Measurements from ENCODE around the gene CRTC1.

Gene CRTC1

DNA sequence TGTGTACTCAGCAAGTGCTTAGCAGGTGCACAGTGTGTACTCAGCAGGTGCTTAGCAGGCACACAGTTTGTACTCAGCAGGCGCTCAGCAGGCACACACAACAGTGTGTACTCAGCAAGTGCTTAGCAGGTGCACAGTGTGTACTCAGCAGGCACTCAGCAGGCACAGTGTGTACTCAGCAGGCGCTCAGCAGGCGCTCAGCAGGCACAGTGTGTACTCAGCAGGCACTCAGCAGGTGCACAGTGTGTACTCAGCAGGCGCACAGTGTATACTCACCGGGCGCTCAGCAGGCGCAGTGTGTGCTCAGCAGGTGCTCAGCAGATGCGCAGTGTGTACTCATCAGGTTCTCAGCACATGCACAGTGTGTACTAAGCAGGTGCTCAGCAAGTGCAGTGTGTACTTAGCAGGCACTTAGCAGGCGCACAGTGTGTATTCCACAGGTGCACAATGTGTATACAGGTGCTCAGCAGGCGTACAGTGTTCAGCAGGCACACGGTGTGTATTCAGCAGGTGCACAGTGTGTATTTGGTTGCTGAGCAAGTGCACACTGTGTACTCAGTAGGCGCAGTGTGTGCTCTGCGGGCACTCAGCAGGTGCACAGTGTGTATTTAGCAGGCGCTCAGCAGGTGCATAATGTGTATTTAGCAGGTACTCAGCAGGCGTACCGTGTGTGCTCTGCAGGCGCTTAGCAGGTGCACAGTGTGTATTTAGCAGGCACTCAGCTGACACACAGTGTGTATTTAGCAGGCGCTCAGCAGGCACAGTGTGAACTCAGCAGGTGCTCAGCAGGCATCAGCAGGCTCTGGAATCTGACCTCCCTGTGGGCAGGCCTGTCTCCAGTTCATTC is 15.1 kb downstream of the CRTC1 start:
- in situ Hi-C loops (cut with HindIII; ENCODE audit: low sequenced_read_pairs) = no loop called here

DNA sequence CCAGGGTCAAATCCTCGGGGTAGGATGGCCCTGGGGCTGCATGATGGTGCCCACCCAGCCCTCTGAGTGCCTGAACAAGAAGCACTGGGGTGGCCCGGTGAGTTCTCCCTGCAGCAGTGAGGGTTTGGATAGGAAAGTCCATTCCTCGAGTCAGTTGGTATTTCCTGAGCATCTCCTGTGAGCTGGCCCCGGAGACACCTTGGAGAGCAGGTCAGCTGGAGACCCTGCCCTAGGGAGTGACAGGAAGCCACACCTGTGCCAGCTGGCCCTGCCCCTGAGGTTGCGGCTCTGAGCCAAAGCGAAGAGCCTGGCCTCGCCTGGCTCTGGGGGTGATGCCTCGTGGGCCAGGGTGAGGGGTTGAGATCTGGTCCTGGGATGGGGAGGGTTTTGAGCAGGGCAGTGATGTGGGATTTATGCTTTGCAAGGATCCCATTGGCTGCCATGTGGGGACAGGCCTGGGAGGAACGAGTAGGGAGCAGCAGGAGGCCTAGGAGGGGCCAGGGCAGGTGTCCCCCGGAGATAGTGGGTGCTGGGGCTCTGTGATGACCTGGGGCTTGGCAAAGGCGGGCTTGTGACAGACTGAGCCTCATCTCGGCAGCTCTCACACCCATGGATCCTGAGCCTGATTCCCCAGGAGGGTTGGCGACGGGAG is 16.0 kb downstream of the CRTC1 start:
- in situ Hi-C loops (cut with HindIII; ENCODE audit: low sequenced_read_pairs) = no loop called here

- in situ Hi-C loops (cut with HindIII; ENCODE audit: low sequenced_read_pairs) = no loop called here
Measured at GRCh38 chr19:18700501-18701249, 17.2 kb downstream of the CRTC1 start.

DNA sequence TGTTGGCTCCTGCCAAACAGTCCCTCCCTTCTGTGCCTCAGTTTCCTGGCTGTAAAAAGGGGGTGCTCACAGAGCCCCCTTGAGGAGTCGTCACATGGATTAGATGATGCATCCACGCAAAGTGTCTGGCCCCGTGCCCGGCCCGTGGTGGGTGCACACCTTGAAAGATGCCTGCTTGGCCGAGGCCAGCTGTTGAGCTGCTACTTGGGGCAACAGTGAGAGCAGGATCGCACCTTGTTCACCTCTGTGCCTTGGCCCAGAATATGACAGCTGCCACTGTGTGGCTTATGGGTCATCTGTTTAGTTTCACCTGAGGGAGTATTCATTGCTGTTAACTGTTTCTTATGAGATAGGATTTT is 17.7 kb downstream of the CRTC1 start:
- in situ Hi-C loops (cut with HindIII; ENCODE audit: low sequenced_read_pairs) = no loop called here

DNA sequence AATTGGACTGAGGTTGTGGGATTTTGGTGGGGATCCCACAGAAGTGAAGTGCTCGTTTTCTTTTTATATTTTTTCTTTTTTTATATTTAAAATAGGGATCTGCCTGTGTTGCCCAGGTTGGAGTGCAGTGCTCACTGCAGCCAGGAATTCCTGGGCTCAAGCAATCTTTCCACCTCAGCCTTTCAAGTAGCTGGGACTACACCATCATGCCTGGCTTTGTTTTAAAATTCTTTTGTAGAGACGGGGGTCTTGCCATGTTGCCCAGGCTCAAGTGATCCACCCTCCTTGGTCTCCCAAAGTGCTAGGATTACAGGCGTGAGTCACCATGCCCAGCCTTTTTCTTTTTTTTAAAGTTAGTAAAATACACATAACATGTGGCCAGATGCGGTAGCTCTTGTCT is 20.6 kb downstream of the CRTC1 start:
- in situ Hi-C loops (cut with HindIII; ENCODE audit: low sequenced_read_pairs) = no loop called here

DNA sequence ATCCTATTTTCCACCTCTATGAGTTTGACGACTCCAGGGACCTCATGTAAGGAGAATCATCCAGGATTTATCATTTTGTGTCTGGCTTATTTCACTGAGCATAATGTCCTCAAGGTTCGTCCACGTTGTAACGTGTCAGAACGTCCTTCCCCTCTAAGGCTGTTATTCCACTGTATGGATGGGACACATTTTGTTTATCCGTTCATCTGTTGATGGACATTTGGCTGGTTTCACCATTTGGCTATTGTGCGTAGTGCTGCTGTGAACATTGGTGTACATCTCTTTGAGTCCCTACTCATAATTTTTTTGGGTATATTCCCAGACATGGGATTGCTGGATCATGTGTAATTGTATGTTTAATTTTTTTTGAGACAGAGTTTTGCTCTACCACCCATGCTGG is 21.5 kb downstream of the CRTC1 start:
- in situ Hi-C loops (cut with HindIII; ENCODE audit: low sequenced_read_pairs) = no loop called here

DNA sequence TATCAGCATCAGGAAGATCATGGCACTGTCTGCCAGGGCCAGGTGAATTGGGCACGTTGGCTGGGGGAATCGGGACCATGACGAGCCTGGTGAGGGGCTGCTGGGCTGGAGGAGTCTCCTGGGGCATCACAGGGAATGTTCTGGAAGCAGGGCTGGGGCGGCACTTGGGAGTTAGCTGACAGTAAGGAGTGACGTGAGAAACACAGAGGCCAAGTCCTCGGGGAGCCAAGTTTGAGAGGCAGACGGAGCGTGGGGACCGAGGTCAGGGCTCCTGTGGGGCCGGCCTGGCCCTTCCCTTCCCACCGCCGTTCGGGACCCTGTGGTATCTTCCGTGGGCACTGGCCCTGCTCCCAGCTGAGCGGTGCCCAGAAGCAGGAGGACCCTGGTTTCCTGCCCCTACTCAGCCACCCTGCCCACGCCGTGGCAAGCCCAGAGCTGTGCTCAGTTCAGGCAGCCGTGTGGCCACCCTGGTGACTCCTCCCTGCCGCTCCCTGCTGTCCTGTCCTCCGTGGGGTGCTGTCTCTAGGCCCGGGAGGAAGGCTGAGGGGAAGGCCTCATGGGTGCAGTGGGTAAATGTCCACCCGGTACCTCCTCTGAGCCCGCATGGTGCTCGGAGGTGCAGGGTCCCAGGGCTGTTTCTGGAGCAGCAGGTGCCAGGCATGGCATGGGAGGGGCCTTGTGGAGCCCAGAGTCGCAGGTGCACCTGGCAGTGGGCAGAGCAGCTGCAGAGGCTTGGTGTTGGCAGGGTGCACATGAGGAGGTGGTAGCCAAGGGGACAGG is 25.2 kb downstream of the CRTC1 start:
- in situ Hi-C loops (cut with HindIII; ENCODE audit: low sequenced_read_pairs) = no loop called here

DNA sequence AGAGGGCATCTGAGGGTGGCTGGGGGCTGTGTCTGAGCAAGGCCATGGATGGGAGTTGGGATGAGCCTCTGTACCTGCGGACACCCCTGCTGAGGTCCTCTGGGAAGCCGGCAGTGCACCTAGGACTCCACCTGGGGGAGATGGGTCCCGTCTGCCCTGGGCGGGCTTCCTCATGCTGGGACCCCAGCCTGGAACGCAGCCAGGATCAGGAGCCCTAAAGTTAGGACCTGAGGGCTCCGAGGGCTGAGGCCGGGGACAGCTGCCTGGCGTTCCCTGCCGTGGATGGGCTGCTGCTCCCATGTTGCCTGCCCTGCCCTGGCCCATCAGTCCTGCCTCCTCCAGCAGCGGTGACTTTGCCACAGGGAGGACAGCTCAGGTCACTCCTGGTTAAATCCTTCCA is 26.1 kb downstream of the CRTC1 start:
- in situ Hi-C loops (cut with HindIII; ENCODE audit: low sequenced_read_pairs) = no loop called here

- in situ Hi-C loops (cut with HindIII; ENCODE audit: low sequenced_read_pairs) = no loop called here
Measured at GRCh38 chr19:18710186-18710585, 26.7 kb downstream of the CRTC1 start.

GRCh38 chr19:18710996-18711751 is 27.7 kb downstream of the CRTC1 start:
- in situ Hi-C loops (cut with HindIII; ENCODE audit: low sequenced_read_pairs) = no loop called here

DNA sequence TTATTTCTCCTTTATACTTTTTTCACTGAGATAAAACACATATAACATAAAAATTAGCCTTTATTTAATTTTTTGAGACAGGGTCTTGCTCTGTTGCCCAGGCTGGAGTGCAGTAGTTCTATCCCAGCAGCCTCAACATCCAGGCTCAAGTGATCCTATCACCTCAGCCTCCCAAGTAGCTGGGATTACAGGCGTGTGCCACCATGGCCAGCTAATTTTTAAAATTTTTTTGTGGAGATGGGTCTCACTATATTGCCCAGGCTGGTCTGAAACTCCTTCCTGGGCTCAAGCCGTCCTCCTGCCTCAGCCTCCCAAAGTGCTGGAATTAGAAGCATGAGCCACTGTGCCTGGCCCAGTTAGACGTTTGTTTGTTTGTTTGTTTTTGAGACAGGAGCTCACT is 28.4 kb downstream of the CRTC1 start:
- in situ Hi-C loops (cut with HindIII; ENCODE audit: low sequenced_read_pairs) = no loop called here

DNA sequence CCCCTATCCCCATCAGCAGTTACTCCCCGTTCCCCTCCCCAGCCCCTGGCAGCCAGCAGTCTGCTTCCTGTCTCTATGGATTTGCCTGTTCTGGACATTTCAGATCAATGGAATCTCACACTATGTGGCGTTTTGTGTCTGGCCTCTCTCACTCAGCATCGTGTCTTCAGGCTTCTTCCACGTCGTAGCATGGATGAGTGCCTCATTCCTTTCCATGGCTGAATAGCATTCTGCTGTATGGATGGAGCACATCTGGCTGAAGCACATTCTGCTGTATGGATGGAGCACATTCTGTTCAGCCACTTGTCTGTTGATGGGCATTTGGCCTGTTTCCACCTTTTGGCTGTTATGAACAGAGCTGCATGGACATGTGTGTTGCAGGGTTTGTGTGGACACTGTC is 29.5 kb downstream of the CRTC1 start:
- in situ Hi-C loops (cut with HindIII; ENCODE audit: low sequenced_read_pairs) = no loop called here

DNA sequence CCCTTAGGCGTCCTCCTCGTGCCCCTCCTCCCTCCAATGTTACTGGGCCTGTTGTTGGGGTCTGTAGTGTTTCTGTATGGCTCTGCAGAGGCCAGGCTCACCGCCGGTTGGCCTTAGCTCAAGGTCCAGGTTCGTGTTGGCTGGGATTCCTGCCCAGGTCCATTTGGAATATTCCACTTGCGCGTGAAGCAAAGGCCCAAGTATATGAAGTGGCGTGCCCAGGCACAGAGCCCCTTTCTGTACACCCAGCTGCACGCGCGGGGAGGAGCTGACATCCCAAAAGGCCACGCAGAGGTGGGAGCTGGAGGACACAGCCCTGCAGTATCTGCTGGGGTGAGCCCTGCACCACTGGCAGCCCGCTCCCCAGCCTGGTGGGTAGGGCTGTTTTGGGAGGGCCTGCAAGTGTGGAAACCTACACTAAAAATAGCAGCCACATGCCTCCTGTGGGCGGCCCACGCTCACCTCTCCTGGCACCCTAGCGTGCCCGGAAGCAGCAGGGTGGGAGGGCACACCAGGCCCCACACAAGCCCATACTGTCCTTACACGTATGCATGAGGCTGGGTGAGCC is 30.2 kb downstream of the CRTC1 start:
- in situ Hi-C loops (cut with HindIII; ENCODE audit: low sequenced_read_pairs) = no loop called here

- in situ Hi-C loops (cut with HindIII; ENCODE audit: low sequenced_read_pairs) = no loop called here
Measured at GRCh38 chr19:18715416-18715815, 31.9 kb downstream of the CRTC1 start.

- in situ Hi-C loops (cut with HindIII; ENCODE audit: low sequenced_read_pairs) = no loop called here
Measured at GRCh38 chr19:18716857-18717256, 33.4 kb downstream of the CRTC1 start.

- in situ Hi-C loops (cut with HindIII; ENCODE audit: low sequenced_read_pairs) = no loop called here
Measured at GRCh38 chr19:18717601-18718000, 34.1 kb downstream of the CRTC1 start.

GRCh38 chr19:18718015-18718526 is 34.6 kb downstream of the CRTC1 start:
- in situ Hi-C loops (cut with HindIII; ENCODE audit: low sequenced_read_pairs) = no loop called here

DNA sequence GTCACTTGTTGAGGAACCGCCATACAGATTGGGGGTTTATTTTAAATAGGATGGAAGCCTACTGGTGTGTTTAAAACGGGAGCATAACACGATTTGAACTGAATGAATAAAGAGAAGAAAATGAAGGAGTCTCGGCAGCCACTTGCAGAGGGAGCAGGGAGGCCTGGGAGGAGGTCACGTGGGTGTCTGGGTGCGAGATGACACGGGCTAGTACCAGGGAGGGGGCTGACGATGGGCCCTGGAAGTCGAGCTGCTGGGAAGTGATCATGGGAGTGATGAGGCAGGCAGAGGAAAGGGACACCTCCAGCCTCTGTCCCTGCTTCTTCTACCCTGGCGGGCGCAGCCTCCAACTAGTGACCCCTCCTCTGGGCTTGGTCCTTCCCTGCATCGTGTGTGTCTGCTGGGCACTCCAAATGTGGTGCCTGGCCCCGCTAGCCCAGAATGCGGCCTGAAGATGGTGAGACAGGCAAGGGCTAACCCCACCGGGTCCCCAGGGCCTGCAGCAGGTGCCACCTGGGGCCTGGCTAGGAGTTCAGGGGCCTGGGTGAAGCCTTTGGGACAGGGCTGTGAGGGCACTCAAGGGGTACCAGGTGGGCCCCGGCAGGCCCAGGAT is 35.5 kb downstream of the CRTC1 start:
- in situ Hi-C loops (cut with HindIII; ENCODE audit: low sequenced_read_pairs) = no loop called here

DNA sequence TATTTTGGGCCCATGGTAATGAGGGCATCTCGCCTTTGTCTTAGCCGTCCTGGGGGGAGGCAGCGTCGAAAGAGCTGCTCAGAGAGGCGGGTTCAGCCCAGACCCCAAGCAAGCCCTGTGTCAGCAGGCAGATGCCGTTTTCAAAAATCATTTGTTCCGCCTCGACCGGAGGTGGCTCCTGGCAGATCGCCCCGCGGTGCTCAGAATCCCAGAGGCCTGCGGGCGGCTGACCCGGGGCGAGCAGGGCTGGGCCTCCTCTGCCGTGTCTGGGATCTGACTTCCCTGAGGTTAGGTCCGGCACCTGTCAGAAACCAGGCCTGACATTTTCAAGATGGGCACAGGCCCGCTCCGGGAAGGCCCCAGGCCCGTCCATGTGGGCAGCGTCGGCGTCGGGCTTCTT is 36.1 kb downstream of the CRTC1 start:
- in situ Hi-C loops (cut with HindIII; ENCODE audit: low sequenced_read_pairs) = no loop called here

All from endothelial cell of hepatic sinusoid (primary cell).